SKM-1 treated with dmso at 0.1 percent for 144 hours (cell line): ENCODE measurements around the gene KCNC2.

Source experiments
- DNase-seq: peaks from one replicate; lab custom pipeline; 2025; ENCODE audit not compliant: unreplicated experiment; lab: John Stamatoyannopoulos, UW

The KCNC2 gene

GRCh38 chr12:75162845-75163244, 46.8 kb downstream of the KCNC2 start:
- DNase-seq: no peak

DNA sequence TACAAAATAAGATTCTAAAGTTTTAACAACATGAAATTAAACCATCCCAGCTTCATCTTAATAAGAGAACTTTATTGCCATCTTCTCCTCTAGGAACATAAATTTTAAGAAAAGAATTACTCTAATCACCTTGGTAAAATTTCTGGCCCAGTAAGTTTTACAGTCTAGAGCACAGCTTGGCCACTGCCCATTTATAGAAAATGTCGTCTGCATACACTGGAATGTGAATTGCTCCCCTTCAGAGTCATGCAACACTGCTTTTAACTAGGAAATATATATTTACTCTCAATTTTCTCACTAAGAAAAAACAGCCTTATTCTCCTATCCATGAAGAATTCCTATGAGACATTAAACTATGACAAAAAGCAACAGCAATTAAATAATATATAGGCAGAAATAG, 48.2 kb downstream of the KCNC2 start:
- no peak for DNase-seq

DNA sequence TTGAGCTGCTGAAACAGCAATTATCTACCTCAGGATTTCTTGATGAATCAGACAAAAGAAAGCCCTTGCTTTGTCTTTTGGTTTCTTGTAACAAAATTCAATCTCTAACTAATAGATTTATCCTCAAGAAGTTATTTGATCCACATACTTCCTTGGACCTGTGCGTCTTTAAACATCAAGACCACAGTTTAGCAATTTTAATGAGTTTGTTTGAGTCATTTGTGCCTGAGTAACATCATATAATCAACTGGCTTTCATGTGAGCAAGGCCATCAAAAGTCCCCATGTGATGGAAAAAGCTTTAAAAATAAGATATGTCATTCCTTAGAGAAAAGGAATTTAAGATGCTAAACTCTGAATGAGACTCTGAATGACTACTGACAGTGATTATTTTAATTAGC, 52.3 kb downstream of the KCNC2 start:
- DNase-seq: no peak

DNA sequence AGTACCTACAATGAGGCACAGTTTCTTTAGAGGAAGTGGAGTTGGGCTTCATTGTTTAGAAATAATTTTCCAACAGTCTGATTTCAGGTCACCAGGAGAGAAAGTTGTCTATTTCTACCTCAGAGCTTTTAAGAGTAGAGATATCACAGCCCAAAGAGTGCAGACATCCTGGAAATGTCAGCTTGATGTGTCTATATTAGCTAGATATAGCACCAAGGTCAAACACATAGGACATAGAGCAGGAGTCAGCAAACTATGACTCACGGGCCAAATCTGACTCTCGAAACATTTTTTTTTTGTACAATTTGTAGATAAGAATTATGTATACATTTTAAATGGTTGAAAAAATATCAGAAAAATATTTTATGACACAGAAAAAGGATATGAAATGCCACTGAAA, 53.7 kb downstream of the KCNC2 start:
- DNase-seq: no peak

GRCh38 chr12:75154388-75154787, 55.3 kb downstream of the KCNC2 start:
- no peak for DNase-seq

GRCh38 chr12:75139196-75139595, 70.4 kb downstream of the KCNC2 start:
- no peak for DNase-seq

GRCh38 chr12:75137896-75138295, 71.7 kb downstream of the KCNC2 start:
- no peak for DNase-seq

GRCh38 chr12:75135026-75135425, 74.6 kb downstream of the KCNC2 start:
- DNase-seq: no peak

DNA sequence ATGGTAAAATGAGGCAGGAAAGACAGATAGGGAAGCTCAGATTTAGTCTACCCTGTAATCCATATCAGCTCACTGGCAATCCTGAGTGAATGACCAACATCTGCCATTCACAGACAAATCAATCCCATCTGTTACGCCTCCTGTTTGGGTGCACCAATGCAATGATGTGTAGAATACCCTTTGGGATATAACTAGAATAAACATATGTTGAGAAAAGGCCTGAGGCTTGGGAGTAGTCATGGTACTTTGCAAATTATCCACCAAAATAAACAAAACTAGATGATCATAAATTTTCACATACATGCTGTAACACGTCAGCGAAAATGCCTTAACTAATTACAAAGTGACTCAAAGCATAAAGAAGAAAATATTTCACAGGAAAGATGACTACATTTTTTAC, 78.8 kb downstream of the KCNC2 start:
- no peak for DNase-seq

GRCh38 chr12:75129275-75129674, 80.4 kb downstream of the KCNC2 start:
- DNase-seq: no peak

DNA sequence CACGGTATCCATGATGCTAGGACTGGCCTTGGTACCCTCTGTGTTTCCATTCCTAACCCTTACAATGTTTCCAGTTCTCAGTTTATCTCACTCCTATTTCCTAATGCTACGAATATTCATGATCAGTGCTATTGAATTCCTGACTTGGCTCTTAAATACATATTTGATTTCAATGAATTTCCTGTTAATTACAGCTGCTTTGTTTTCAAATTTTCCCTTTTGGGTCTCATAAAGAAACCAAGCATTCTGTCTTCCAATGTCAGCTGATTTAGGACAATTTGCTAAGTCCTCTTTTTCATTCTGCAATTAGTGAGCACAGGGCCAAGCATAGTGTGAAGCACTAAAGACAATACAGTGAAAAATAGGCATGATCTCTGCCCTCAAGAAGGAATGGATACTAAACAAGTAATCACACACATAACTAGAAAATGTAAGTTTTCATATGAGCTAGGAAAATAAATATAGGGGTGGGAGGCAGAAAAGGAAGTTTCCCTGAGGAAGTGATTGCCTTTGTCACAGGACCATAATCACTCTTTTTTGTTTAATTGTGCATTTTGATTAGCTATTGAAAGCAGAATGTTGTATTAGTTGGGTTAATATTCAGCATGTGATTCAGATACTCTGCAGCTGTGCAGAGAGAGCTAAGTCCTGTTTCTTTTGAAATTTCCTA, 88.5 kb downstream of the KCNC2 start:
- DNase-seq: no peak

- no peak for DNase-seq
These were observed 89.3 kb downstream of the KCNC2 start for GRCh38 chr12:75120311-75120711.

GRCh38 chr12:75116646-75117198, 92.9 kb downstream of the KCNC2 start:
- DNase-seq: no peak

- DNase-seq: no peak
These were observed 93.9 kb downstream of the KCNC2 start for GRCh38 chr12:75115748-75116147.

DNA sequence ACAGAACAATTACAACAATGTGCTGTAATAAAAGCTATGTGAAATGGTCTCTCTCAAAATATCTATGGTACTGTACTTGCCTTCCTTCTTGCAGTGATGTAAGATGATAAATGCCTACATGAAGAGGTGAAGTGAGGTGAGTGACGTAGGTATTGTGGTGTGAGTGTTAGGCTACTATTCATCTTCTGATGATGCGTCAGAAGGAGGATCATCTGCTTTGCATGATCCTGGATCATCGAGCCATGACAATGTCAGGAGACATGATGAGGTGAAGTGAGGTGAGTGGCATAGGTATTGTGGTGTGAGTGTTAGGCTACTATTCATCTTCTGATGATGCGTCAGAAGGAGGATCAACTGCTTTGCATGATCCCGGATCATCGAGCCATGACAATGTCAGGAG, 105.8 kb downstream of the KCNC2 start:
- DNase-seq: no peak

GRCh38 chr12:75101781-75102180, 107.9 kb downstream of the KCNC2 start:
- no peak for DNase-seq

DNA sequence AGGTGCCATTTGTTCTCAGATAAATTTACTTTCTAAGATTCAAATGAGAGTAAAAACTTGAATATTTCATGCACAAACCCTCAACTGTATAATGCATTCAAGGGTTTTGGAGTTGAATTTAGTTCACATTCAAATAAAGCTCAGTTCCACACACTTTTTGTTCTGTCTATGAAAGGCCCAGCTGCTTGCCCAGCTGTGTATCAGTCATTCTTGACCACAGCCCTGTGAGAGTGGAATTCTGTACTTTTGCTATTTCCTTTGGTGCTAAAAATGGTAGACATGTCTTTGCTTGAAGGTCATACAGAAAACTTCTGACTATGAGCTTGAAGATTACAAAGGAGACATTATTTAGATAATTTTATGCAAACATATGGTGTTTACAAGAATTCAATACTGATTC, 110.4 kb downstream of the KCNC2 start:
- no peak for DNase-seq

DNA sequence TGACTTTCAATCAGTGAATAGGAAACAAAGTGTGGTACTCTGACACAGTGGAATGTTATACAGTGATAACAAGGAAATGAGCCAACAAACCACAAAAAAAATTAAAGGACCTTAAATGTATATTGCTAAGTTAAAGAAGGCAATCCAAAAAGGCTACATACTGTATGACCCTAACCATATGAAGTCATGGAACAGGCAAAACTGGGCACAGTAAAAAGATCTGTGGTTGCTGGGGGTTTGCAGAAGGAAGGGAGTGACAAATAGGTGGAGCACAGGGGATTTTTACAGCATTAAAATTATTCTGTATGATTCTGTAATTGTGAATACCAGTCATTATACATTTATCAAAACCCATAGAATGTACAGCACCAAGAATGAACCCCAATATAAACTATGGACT, 112.6 kb downstream of the KCNC2 start:
- DNase-seq: no peak

GRCh38 chr12:75087654-75088053, 122.0 kb downstream of the KCNC2 start:
- no peak for DNase-seq

DNA sequence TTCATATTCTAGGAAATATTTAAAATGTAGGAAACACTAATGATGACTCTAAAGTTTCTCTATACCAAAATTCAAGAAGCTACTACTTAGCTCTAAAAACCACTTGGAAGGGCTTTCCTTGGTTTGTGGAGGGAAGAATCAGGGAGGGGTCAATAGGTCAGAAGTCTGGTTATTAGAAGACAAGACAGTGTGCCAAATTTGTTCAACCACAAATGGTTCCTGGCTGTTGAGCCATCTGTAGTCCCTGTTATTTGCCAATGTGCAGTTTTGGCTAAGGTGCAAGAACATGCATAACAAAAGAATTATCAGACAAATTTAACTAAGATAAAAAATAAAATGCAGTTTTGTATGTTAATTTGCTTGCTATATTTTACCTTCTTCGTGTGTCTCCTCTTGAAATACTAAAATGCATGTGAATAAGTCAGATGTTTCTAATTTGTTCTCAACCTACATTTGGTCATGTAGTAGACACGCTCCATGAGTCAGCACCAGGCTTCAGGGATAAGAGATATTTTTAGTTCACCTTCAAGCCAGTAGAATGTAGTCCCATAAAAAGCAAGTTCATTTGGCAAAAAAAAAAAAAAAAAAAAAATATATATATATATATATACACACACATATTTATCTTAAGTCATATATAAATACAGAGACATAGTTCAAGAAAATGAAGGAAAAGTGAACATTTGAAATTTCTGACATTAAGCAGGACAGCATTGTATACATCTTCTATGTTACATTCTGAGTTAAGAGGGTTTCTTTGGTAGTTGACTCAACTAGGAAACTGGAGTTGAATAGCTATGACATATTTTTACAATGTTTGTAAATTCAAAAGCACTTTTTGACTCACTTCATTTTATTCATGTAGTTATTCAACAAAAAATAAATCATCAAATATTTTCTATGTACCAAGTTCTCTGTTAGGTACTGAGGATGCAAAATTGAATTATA, 123.3 kb downstream of the KCNC2 start:
- no peak for DNase-seq

- no peak for DNase-seq
These were observed 128.3 kb downstream of the KCNC2 start for GRCh38 chr12:75081305-75081704.

DNA sequence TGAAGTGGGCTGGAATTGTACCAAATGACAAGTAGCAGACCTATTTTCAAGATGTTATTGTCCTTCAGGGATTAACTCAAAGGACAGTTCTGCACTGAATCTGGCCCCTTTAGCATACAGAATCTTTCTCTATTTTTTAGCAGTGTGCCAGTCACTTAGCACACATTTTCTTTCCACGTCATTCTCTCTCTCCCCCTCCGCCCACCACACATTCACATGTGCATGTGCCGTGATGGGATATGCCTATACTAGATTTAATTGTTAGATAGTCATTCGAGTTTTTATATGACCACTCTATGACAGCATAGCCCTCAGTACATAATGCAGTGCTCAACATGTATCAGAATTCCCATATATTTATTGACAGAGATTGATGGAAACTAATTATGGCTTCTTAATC, 129.1 kb downstream of the KCNC2 start:
- DNase-seq: no peak
